CD4-positive, alpha-beta T cell treated with Interleukin-6 at 100 ng/mL for 8 hours (primary cell): ENCODE results near the gene CLTCL1.

Experiments
- DNase-seq: peaks from one replicate; pipeline ENCODE4 v3.0.0-alpha.2; 2020; ENCODE audit warnings: mixed read lengths, low spot score

CLTCL1 gene

DNA sequence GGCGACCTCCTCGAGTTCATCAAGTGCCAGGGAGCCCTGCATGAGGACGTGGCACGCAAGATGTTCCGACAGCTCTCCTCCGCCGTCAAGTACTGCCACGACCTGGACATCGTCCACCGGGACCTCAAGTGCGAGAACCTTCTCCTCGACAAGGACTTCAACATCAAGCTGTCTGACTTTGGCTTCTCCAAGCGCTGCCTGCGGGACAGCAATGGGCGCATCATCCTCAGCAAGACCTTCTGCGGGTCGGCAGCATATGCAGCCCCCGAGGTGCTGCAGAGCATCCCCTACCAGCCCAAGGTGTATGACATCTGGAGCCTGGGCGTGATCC lies 159.9 kb downstream of the CLTCL1 start:
- no peak for DNase-seq

DNA sequence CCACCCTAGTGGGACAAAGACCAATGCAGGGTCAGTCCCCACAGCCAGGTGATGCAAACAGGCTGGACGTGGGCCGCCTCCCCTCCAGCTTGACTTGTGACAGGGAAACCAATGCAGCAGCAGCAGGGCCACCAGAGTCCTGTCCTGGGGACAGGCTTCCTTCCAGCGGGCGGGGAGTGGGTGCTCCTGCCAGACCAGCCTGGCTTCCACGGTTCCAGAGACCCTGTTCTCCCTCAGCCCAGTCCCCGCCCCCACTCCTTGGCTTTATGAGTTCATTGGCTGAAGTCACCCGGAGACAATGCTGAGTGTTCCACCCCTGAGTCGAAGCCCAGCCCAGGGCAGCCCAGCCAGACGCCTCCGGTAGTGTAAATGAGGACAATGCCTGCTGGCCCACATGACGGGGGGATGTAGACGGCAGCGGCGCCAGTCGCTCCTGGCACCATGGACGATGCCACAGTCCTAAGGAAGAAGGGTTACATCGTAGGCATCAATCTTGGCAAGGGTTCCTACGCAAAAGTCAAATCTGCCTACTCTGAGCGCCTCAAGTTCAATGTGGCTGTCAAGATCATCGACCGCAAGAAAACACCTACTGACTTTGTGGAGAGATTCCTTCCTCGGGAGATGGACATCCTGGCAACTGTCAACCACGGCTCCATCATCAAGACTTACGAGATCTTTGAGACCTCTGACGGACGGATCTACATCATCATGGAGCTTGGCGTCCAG lies 160.4 kb downstream of the CLTCL1 start, which contains the start of gene TSSK2:
Gene TSSK2 (plus strand): TSS at position 350 of the 726 bp plus-strand sequence. CDS start 92 bp downstream, at position 442.
- DNase-seq: no peak

DNA sequence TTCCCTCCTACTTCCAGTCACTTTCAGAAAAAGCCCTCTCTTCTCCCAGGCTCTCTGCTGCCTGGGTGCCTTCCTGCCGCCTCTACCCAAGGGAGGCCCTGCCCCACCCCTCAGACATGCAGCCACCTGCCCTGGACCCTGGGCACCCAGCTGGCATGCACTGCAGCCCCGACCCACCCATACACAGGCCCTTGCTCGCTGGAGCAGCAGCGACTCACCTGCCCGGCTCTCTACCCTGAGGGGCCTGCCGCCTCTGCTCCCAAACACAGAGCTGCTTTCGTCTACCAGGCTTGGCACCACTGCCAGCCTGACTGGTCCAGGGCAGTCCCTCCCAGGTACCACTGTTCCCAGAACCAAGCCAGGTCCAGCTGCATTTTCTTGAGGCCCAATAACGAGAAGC lies 161.6 kb downstream of the CLTCL1 start:
- DNase-seq: no peak
